Measurements from ENCODE around the gene SDSL. TPM values are rescaled to one million over a fixed set of nuclear protein-coding genes. Genes with fewer than 3 reads are reported as not detected.

Gene SDSL
- total and polyA plus RNA-seq, 2 of the 13 experiments (the other 11 are each of a cell fraction or from before 2014, with no cell fraction given), result 1.2 to 1.7 TPM

GRCh38 chr12:113398346-113399290 lies 23.6 kb upstream of the SDSL start:
- no peaks in the 10 kb centered on the region for H3K36me3 ChIP-seq (replicated peaks in 1 of 2; ENCODE audit: control insufficient read depth in 1 of 2, insufficient read depth in 2 of 2, low read length in 2 of 2)
- ATAC-seq, result peak; percentile 14; the same call in 1 of the 3 replicates
- intact Hi-C loops (cut with micrococcal nuclease; ENCODE audit: unreplicated experiment), result no loop called here

DNA sequence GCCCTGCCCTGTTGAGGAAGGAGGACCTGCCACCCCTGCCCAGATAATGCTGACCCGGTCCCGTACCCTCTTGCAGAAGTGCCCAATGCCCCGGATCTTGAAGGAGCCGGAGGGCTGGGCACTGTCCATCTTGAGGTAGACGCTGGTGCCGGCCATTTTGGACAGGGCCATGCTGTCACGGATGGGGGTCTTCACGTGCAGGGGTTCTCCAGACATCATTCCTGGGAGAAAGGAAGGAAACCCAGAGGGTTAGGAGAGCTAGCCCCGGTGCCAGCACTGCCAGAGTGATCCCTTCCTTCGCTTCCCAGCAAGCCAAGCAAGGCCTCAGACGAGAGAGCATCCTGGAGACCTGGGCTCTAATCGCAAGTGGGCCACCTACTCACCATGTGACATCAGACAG lies 22.7 kb upstream of the SDSL start:
- no peak for DNase-seq (ENCODE audit: low spot score)
- no peaks in the 10 kb centered on the region for H3K36me3 ChIP-seq (replicated peaks in 1 of 2; ENCODE audit: control insufficient read depth in 1 of 2, insufficient read depth in 2 of 2, low read length in 2 of 2)
- H3K27ac ChIP-seq (ENCODE audit: extremely low read length, insufficient read depth, low read length), result no peak overlapping the region
- H3K27me3 ChIP-seq (ENCODE audit: control insufficient read depth in 1 of 2, insufficient read depth in 2 of 2, low read length in 2 of 2), result peaks cover 3% of the 10 kb centered on the region in 2 experiments; a peak in 2 of 5 replicates
- no peak overlapping the region for H3K4me3 ChIP-seq (replicated peaks in 1 of 3; ENCODE audit: insufficient read depth in 1 of 3, low read depth in 2 of 3, low read length in 3 of 3)
- no peak for ATAC-seq
- no TSS peak for BruUV-seq (replicated peaks)
- POLR2A ChIA-PET, result no interaction called here
- FAIRE-seq, result no peak
- no peak overlapping the region for H3K4me2 ChIP-seq (ENCODE audit: low read depth, low read length)
- WGBS (ENCODE audit: low lambda C conversion rate), result 28% methylated on average over 6 of the region's 12 CpGs
- no peaks in the 10 kb centered on the region for H3K79me2 ChIP-seq (ENCODE audit: insufficient read depth, low read length)
- CTCF ChIA-PET (ENCODE audit: low intra/inter-chr PET ratio, low total read pairs), result no interaction called here
- no peak overlapping the region for H2AFZ ChIP-seq (ENCODE audit: low read length)
- intact Hi-C loops (cut with micrococcal nuclease; ENCODE audit: unreplicated experiment) (no loop called here), in situ Hi-C loops (cut with HindIII; ENCODE audit: extremely low pct_ligation_motif_present, low pct_unique_long_range_greater_than_20kb) (no loop called here)
- H3K4me1 ChIP-seq (ENCODE audit: insufficient read depth, low read length), result peaks cover 8% of the 10 kb centered on the region; the same call in 1 of the 2 replicates
- no peaks in the 10 kb centered on the region for H3K9me3 ChIP-seq (ENCODE audit: low read length)
- H4K20me1 ChIP-seq (ENCODE audit: insufficient read depth, low read length), result no peaks in the 10 kb centered on the region
- no peak overlapping the region for H3K9ac ChIP-seq (ENCODE audit: insufficient read depth, low read depth, low read length)
- TF ChIP-seq, protein P1, sequence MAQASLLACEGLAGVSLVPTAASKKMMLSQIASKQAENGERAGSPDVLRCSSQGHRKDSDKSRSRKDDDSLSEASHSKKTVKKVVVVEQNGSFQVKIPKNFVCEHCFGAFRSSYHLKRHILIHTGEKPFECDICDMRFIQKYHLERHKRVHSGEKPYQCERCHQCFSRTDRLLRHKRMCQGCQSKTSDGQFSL (CRISPR knock-in tag; IDR thresholded peaks at IDR 0.05), result no peak
- TF ChIP-seq KLF11 (CRISPR knock-in tag; IDR thresholded peaks at IDR 0.05) (no peak), ADNP (CRISPR knock-in tag; IDR thresholded peaks at IDR 0.05) (no peak), ZNF407 (CRISPR knock-in tag; IDR thresholded peaks at IDR 0.05; ENCODE audit: not compliant biosample characterization) (no peak), RFX5 (IDR thresholded peaks at IDR 0.05; ENCODE audit: low read depth, low read length) (no peak), BRD4 (CRISPR knock-in tag; IDR thresholded peaks at IDR 0.05) (no peak)

More at GRCh38 chr12:113398346-113399290, 23.6 kb upstream of the SDSL start:
- no peak for TF ChIP-seq ZNF547 (CRISPR knock-in tag; IDR thresholded peaks at IDR 0.05)
- TF ChIP-seq ZNF768 (CRISPR knock-in tag; IDR thresholded peaks at IDR 0.05), result peak; percentile 87
- Histone ChIP-seq H3K4me2 (ENCODE audit: low read depth, low read length) (no peak overlapping the region), H3K4me3 (replicated peaks in 1 of 3; ENCODE audit: insufficient read depth in 1 of 3, low read depth in 2 of 3, low read length in 3 of 3) (no peak overlapping the region), H3K9ac (ENCODE audit: insufficient read depth, low read depth, low read length) (no peak overlapping the region), H3K4me1 (ENCODE audit: insufficient read depth, low read length) (no peaks in the 10 kb centered on the region), H3K27me3 (ENCODE audit: control insufficient read depth in 1 of 2, insufficient read depth in 2 of 2, low read length in 2 of 2) (peaks cover 3% of the 10 kb centered on the region in 2 experiments; a peak in 2 of 5 replicates), H3K9me3 (ENCODE audit: low read length) (no peaks in the 10 kb centered on the region), H4K20me1 (ENCODE audit: insufficient read depth, low read length) (no peaks in the 10 kb centered on the region), H3K27ac (ENCODE audit: extremely low read length, insufficient read depth, low read length) (no peak overlapping the region), H2AFZ (ENCODE audit: low read length) (no peak overlapping the region), H3K79me2 (ENCODE audit: insufficient read depth, low read length) (no peaks in the 10 kb centered on the region)
- 23% methylated on average over 8 of the region's 26 CpGs for WGBS (ENCODE audit: low lambda C conversion rate)
- DNase-seq (ENCODE audit: low spot score), result no peak
- no peak for FAIRE-seq
- CTCF ChIA-PET (ENCODE audit: low intra/inter-chr PET ratio, low total read pairs), result no interaction called here
- POLR2A ChIA-PET, result no interaction called here
- in situ Hi-C loops (cut with HindIII; ENCODE audit: extremely low pct_ligation_motif_present, low pct_unique_long_range_greater_than_20kb), result no loop called here
- BruUV-seq (replicated peaks), result no TSS peak
